Measurements from ENCODE around the gene MGAM2.
"Not testable (repeated sequence)": the region's sequence is repeated elsewhere in the genome, so short reads cannot be mapped to it uniquely, and the experiment has no call there.

The MGAM2 gene

GRCh38 chr7:142100634-142101033 lies 10.9 kb upstream of the MGAM2 start:
- Histone ChIP-seq H3K4me1 (ENCODE audit: insufficient read depth, low read length) (no peaks in the 10 kb centered on the region), H3K27me3 (ENCODE audit: insufficient read depth, low read length) (no peaks in the 10 kb centered on the region), H3K9me3 (ENCODE audit: low read length) (no peaks in the 10 kb centered on the region), H2AFZ (ENCODE audit: low read depth, low read length) (no peak overlapping the region), H3K36me3 (ENCODE audit: insufficient read depth, low read length) (no peaks in the 10 kb centered on the region), H3K4me3 (ENCODE audit: low read length) (no peak overlapping the region)

GRCh38 chr7:142101794-142102193 lies 9.7 kb upstream of the MGAM2 start:
- not testable (repeated sequence) for H3K36me3 ChIP-seq (ENCODE audit: insufficient read depth, low read length); H3K4me3 ChIP-seq (ENCODE audit: low read length); H3K27me3 ChIP-seq (ENCODE audit: insufficient read depth, low read length); H3K9me3 ChIP-seq (ENCODE audit: low read length); H3K4me1 ChIP-seq (ENCODE audit: insufficient read depth, low read length); H2AFZ ChIP-seq (ENCODE audit: low read depth, low read length)

- Histone ChIP-seq H3K4me1 (ENCODE audit: insufficient read depth, low read length) (no peaks in the 10 kb centered on the region), H3K9me3 (ENCODE audit: low read length) (no peaks in the 10 kb centered on the region), H2AFZ (ENCODE audit: low read depth, low read length) (no peak overlapping the region), H3K27me3 (ENCODE audit: insufficient read depth, low read length) (peaks cover 2% of the 10 kb centered on the region), H3K36me3 (ENCODE audit: insufficient read depth, low read length) (no peaks in the 10 kb centered on the region), H3K4me3 (ENCODE audit: low read length) (no peak overlapping the region)
These were observed 6.7 kb upstream of the MGAM2 start for GRCh38 chr7:142104550-142105527.

- Histone ChIP-seq H2AFZ (ENCODE audit: low read depth, low read length) (no peak overlapping the region), H3K36me3 (ENCODE audit: insufficient read depth, low read length) (no peaks in the 10 kb centered on the region)
These were observed 2.6 kb upstream of the MGAM2 start for GRCh38 chr7:142108728-142109505.

GRCh38 chr7:142110098-142110497 lies 1.4 kb upstream of the MGAM2 start:
- Histone ChIP-seq H3K4me3 (ENCODE audit: low read length) (no peak overlapping the region), H2AFZ (ENCODE audit: low read depth, low read length) (no peak overlapping the region), H3K9me3 (ENCODE audit: low read length) (no peaks in the 10 kb centered on the region), H3K36me3 (ENCODE audit: insufficient read depth, low read length) (no peaks in the 10 kb centered on the region), H3K27me3 (ENCODE audit: insufficient read depth, low read length) (peaks cover 2% of the 10 kb centered on the region), H3K4me1 (ENCODE audit: insufficient read depth, low read length) (no peaks in the 10 kb centered on the region)

More at GRCh38 chr7:142108728-142109505, 2.6 kb upstream of the MGAM2 start:
- H3K9me3 ChIP-seq (ENCODE audit: low read length) = no peaks in the 10 kb centered on the region
- H3K27me3 ChIP-seq (ENCODE audit: insufficient read depth, low read length) = peaks cover 2% of the 10 kb centered on the region
- H3K4me1 ChIP-seq (ENCODE audit: insufficient read depth, low read length) = no peaks in the 10 kb centered on the region
- H3K4me3 ChIP-seq (ENCODE audit: low read length) = no peak overlapping the region

GRCh38 chr7:142110638-142111037 lies 880 bp upstream of the MGAM2 start:
- Histone ChIP-seq H3K27me3 (ENCODE audit: insufficient read depth, low read length) (peaks cover 2% of the 10 kb centered on the region), H3K4me3 (ENCODE audit: low read length) (no peak overlapping the region), H3K36me3 (ENCODE audit: insufficient read depth, low read length) (no peaks in the 10 kb centered on the region), H2AFZ (ENCODE audit: low read depth, low read length) (no peak overlapping the region), H3K4me1 (ENCODE audit: insufficient read depth, low read length) (no peaks in the 10 kb centered on the region), H3K9me3 (ENCODE audit: low read length) (no peaks in the 10 kb centered on the region)

- H3K4me1 ChIP-seq (ENCODE audit: insufficient read depth, low read length) = no peaks in the 10 kb centered on the region
- no peak overlapping the region for H3K4me3 ChIP-seq (ENCODE audit: low read length)
- H3K36me3 ChIP-seq (ENCODE audit: insufficient read depth, low read length) = no peaks in the 10 kb centered on the region
- no peak overlapping the region for H2AFZ ChIP-seq (ENCODE audit: low read depth, low read length)
- peaks cover 2% of the 10 kb centered on the region for H3K27me3 ChIP-seq (ENCODE audit: insufficient read depth, low read length)
- no peaks in the 10 kb centered on the region for H3K9me3 ChIP-seq (ENCODE audit: low read length)
These were observed 568 bp downstream of the MGAM2 start for GRCh38 chr7:142112086-142112485.

GRCh38 chr7:142114207-142114606 lies 2.7 kb downstream of the MGAM2 start:
- Histone ChIP-seq H3K27me3 (ENCODE audit: insufficient read depth, low read length) (peaks cover under 1% of the 10 kb centered on the region), H2AFZ (ENCODE audit: low read depth, low read length) (no peak overlapping the region), H3K4me3 (ENCODE audit: low read length) (no peak overlapping the region), H3K9me3 (ENCODE audit: low read length) (no peaks in the 10 kb centered on the region), H3K36me3 (ENCODE audit: insufficient read depth, low read length) (no peaks in the 10 kb centered on the region), H3K4me1 (ENCODE audit: insufficient read depth, low read length) (no peaks in the 10 kb centered on the region)

- H3K27me3 ChIP-seq (ENCODE audit: insufficient read depth, low read length) = no peaks in the 10 kb centered on the region
- H3K36me3 ChIP-seq (ENCODE audit: insufficient read depth, low read length) = no peaks in the 10 kb centered on the region
- H2AFZ ChIP-seq (ENCODE audit: low read depth, low read length) = no peak overlapping the region
- H3K4me3 ChIP-seq (ENCODE audit: low read length) = no peak overlapping the region
- H3K4me1 ChIP-seq (ENCODE audit: insufficient read depth, low read length) = no peaks in the 10 kb centered on the region
- no peaks in the 10 kb centered on the region for H3K9me3 ChIP-seq (ENCODE audit: low read length)
These were observed 9.0 kb downstream of the MGAM2 start for GRCh38 chr7:142120524-142120923.

- Histone ChIP-seq H3K4me3 (ENCODE audit: low read length) (no peak overlapping the region), H3K4me1 (ENCODE audit: insufficient read depth, low read length) (no peaks in the 10 kb centered on the region), H3K36me3 (ENCODE audit: insufficient read depth, low read length) (no peaks in the 10 kb centered on the region), H2AFZ (ENCODE audit: low read depth, low read length) (no peak overlapping the region), H3K9me3 (ENCODE audit: low read length) (no peaks in the 10 kb centered on the region), H3K27me3 (ENCODE audit: insufficient read depth, low read length) (no peaks in the 10 kb centered on the region)
These were observed 11.7 kb downstream of the MGAM2 start for GRCh38 chr7:142123184-142123583.

- H3K36me3 ChIP-seq (ENCODE audit: insufficient read depth, low read length) = no peaks in the 10 kb centered on the region
- H3K4me1 ChIP-seq (ENCODE audit: insufficient read depth, low read length) = no peaks in the 10 kb centered on the region
- no peak overlapping the region for H3K4me3 ChIP-seq (ENCODE audit: low read length)
- H3K27me3 ChIP-seq (ENCODE audit: insufficient read depth, low read length) = no peaks in the 10 kb centered on the region
- no peaks in the 10 kb centered on the region for H3K9me3 ChIP-seq (ENCODE audit: low read length)
- H2AFZ ChIP-seq (ENCODE audit: low read depth, low read length) = no peak overlapping the region
These were observed 13.9 kb downstream of the MGAM2 start for GRCh38 chr7:142125256-142125955.

- H2AFZ ChIP-seq (ENCODE audit: low read depth, low read length) = no peak overlapping the region
- H3K36me3 ChIP-seq (ENCODE audit: insufficient read depth, low read length) = no peaks in the 10 kb centered on the region
- no peaks in the 10 kb centered on the region for H3K9me3 ChIP-seq (ENCODE audit: low read length)
- H3K27me3 ChIP-seq (ENCODE audit: insufficient read depth, low read length) = no peaks in the 10 kb centered on the region
- H3K4me1 ChIP-seq (ENCODE audit: insufficient read depth, low read length) = no peaks in the 10 kb centered on the region
- H3K4me3 ChIP-seq (ENCODE audit: low read length) = no peak overlapping the region
These were observed 18.7 kb downstream of the MGAM2 start for GRCh38 chr7:142130267-142130666.
